ENCODE measurements around the gene EPB41L3.

Gene EPB41L3

DNA sequence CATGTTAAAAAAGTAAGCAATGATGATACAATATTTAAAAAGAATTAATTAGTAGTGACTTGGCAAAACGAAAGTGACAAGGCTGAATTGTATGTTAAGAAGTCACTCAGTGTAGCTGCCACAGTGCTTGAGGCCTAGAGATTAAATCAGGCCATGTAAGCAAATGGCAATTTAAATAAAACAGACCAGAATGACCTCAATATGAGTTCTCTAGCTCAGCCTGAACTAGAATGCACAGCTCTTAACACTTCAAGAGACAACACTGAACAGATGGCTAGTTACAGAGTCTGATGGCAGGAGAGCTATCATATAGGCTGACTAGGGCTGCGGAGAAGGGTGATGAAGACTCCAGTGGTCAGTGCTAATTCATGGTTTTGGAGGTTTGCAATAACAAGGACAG, 130.3 kb downstream of the EPB41L3 start:
- DNase-seq (ENCODE audit: low spot score): no peak

DNA sequence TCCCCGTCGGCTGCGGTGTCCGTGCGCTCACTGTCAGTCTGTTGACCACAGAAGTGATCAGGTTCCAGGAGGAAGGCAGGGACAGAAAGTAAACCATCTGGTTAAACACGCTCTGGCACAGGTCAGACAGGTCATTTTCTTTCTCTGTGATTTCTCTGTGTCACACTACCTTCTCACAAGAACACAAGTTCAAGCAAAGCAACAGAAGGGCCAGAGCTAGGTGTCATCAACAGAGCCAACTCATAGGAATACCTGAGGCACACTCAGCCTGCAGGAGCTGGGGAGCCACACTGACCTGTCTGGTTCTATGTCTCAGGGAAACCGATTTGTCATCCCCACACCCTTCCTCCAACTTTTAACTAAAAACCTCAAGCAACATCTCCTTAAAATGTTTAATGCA, 133.2 kb downstream of the EPB41L3 start:
- DNase-seq (ENCODE audit: low spot score): no peak

DNA sequence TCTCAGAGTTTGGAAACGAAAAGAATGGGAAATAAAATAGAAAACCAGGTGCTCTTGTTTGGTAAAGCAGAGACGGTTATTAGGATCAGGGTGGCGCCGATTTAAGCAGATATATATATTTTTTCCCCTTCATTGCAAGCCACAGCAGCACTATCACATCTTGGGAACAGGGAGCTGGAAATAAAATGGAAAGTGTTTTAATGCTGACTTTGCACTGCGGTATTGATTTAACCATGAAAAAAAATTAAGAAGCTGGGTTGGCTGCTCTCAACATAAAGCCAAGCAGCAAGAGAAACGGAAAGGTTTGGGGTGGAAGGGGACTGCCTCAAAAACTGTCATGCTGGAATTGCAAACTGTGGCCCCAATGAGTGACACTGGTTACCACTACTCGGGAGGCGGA, 145.5 kb downstream of the EPB41L3 start:
- DNase-seq (ENCODE audit: low spot score): no peak

DNA sequence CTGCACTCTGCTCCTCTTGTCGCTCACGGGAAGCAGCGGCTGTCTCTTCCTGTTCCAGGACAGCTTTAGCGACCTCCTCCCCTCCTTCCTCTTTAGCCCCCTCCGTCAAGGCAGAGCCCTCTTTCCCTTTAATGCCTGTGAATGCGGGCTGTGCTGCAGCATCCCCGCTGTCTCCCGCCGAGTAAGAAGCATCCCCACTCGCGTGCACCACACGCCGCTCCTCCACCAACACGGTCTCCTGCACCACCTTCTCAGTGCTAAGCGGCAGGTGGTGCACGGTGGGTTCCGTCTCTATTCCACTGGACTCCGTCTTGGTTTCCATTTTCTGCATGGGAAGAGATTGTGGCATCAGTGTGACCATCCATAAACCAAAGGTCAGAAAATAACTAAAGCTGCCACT, 146.7 kb downstream of the EPB41L3 start:
- no peak for DNase-seq (ENCODE audit: low spot score)

DNA sequence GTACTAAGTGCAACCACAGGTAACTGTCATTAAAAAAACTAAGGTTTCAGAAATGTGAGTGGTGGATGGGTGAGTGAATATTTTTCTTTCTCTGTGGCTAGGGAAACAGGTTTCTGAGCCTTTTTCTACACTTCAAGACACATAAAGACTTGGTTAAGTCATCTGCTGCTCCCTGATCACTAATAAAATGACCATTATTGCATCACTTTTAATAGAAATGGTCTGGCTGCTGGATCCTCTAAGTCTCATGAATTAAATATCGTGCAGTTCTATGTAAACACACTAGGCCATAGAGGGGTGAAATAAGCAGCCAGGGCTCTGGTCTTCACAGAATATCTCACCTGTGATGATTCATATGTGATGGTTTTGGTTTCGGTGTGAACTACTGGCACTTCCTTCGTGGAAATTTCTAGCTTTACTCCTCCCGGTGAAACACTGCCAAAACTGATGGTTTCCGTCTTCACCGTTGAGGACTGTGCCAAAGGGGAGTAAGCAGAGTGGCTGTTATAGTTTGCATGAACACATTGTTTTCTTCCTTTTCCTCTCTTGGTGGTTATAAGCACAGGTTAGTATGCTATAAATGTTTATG, 147.8 kb downstream of the EPB41L3 start:
- no peak for DNase-seq (ENCODE audit: low spot score)

DNA sequence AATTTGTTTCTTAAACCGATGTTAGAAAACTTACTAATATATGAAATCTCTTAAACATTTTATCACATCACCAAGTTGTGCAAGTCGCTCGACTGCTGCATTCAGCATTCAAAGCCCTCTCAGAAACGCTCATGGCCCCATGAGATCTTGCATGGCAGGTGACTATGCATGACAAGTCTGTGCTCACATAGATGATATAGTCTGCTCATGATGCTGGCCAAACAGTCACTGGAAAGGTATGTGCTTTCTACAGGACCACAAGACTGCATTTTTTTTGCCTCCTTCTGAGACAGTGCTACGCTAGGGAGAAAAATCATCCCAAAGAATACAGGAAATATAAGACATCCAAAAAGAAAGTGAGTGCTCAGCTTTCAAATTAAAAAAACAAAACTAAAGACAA, 150.0 kb downstream of the EPB41L3 start:
- peak; percentile 6 for DNase-seq (ENCODE audit: low spot score)

DNA sequence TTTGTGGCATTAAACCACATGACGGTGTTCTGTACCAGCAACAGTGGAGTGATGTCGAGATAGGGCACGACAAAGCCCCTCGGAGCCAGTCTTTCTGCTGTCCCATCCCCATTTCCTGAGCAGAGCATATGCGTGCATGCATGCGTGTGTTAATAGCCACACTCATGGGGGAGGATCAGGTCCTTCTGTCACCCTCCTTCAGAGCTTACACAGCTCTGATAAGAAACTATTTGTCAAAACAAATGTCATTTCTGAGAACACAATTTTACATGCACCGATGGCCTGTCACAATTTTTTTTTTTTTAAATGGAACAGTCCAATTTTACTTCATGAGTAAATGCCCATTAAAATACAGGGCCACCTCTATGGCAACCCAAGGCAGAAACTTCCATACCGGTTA, 152.4 kb downstream of the EPB41L3 start:
- DNase-seq (ENCODE audit: low spot score): no peak

DNA sequence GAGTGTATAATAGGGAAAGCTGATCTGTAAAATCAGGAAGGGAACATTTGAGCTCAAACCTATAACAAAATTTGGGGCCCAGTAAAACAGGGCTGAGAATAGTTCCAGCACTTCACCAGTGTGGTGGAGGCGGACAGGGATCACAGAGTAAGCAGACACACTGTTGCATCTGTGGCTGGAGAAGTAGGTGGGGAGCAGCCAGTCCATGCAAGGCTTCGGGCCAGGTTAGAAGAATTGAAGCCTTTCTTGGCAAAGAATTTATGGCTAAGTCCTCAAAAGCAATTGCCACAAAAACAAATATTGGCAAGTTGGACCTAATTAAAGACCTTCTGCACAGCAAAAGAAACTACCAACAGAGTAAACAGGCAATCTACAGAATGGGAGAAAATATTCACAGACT, 154.4 kb downstream of the EPB41L3 start:
- no peak for DNase-seq (ENCODE audit: low spot score)

DNA sequence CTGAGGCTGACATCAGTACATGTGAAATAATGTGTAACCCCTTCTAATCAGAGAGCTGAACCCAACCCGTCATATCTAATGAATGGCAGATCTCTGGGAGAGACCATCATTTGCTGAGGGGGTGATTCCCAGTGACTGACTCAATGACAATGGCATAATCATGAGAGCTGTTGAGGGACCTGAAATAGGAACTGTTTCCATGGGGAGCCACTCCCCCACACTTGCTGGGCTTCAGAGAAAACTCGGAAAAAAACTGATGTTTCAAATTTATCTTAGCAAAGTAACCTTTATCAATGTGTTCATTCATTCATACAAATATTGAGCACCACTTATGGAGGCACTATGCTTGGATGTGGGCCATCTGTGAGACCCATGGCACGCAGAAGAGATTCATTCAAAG, 154.9 kb downstream of the EPB41L3 start:
- DNase-seq (ENCODE audit: low spot score): no peak

DNA sequence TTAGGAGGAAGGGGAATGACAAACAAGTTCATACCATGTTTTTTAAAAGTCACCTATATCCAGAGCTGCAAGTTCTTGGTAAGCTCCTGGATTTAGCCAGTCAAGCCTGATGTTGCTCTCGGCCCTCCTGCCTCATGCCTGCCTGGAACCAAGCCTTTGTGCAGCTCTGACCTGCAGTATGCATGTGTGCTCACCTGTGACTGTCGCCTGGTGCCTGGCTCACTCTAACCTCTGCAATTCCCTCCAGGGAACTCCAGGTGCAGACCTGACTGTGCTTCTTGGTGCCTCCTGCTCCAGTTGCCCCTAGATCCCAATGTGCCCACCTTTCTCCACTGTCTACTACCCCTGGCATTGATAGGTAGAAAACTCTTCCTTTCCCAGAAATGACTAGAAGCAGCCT, 163.2 kb downstream of the EPB41L3 start:
- no peak for DNase-seq (ENCODE audit: low spot score)

DNA sequence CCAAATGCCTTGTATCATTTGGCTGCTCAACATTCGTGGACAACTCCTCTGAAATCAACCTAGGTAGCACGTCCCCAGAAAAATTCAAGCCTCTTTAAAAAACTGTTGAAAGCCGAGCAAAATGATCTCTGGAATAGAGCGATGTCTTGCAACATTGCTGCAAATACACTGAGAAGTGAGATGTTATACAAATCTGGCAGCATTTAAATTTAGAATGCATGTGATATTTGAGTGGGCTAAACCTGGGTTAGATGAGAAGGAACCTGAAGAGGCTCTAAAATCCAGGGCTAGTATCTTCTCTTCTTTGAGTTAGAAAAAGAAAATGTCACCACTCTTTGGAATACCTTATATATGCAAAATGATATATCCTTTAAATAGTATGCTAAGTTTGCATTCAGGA, 166.8 kb downstream of the EPB41L3 start:
- no peak for DNase-seq (ENCODE audit: low spot score)

DNA sequence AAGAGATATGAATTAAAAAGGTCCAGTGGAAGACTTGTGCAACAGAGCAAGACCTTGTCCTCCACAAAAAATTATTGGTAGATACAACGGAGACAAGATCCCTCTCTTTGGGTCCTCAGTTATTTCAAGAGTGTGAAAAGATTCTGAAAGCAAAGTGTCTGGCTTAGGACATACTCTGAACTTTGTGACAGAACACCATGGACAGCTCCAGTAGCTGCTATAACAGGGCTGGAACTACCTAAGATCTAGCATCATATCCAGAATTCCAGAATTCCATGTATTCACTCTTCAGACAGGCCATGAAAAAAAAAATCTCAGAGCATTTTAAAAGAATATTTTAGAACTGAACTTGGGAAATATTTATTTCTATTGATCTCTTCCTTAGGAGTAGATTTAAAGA, 173.5 kb downstream of the EPB41L3 start:
- DNase-seq (ENCODE audit: low spot score): no peak

DNA sequence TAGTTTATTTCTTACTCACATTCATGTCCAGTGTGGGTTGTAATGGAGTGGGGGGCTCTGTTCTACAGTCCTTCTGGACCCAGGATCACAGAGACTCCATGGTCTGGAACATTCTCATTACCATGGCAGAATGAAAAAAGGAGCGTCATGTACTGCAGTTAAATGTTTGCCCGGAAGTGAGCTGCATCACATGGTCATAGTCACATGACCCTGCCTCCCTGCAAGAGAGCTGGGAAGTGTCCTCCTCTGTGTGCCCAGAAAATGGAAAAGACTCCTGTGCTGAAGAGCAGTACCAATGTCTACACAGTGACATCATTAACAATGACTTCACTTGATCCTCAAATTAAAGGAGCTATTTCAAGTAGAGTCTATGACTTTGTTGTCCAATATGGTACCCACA, 174.3 kb downstream of the EPB41L3 start:
- no peak for DNase-seq (ENCODE audit: low spot score)

DNA sequence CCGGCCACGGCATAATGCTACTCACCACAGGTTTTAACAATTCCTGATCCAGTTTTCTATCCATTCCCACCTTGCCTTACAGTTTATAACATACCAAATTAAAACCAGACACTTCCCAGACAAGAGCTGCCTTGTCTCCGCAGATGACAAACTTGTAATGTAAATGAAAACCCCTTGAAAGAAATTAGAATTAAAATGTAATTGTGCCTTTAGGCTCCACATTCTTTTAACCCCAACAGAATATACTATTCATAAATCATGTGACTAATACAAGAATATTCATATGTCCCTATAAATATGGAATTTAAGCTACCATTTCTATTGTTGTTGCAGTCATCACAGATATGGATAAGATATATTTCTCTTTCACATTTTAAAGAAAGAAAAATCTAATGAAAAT, 178.4 kb downstream of the EPB41L3 start:
- DNase-seq (ENCODE audit: low spot score): no peak

DNA sequence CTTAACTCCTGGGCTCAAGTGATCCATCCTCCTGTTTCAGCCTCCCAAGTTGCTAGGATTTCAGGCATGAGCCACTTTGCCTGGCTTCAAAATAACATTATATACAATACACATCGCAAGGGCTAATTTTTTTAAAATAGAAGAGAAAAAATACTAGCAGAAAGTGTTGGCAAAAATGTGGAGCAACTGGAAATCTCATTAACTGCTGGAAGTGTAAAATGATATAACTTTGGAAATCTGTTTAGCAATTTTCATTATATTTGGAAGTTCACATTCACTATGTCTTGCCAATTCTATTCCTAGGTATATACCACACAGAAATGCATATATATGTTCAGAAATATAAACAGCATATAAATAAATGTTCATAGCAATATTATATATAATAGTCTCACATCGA, 193.2 kb downstream of the EPB41L3 start:
- no peak for DNase-seq (ENCODE audit: low spot score)

Measured in SW480 (cell line).